ENCODE data around the gene TMEM120B.

GRCh38 chr12:121762269-121762668, 49.7 kb downstream of the TMEM120B start:
- TF ChIP-seq, protein P1, sequence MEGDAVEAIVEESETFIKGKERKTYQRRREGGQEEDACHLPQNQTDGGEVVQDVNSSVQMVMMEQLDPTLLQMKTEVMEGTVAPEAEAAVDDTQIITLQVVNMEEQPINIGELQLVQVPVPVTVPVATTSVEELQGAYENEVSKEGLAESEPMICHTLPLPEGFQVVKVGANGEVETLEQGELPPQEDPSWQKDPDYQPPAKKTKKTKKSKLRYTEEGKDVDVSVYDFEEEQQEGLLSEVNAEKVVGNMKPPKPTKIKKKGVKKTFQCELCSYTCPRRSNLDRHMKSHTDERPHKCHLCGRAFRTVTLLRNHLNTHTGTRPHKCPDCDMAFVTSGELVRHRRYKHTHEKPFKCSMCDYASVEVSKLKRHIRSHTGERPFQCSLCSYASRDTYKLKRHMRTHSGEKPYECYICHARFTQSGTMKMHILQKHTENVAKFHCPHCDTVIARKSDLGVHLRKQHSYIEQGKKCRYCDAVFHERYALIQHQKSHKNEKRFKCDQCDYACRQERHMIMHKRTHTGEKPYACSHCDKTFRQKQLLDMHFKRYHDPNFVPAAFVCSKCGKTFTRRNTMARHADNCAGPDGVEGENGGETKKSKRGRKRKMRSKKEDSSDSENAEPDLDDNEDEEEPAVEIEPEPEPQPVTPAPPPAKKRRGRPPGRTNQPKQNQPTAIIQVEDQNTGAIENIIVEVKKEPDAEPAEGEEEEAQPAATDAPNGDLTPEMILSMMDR (conservative IDR thresholded peaks at IDR 0.05; ENCODE audit: low read length), result no peak
- TF ChIP-seq EZH2phosphoT487 (IDR thresholded peaks at IDR 0.05; ENCODE audit: borderline replicate concordance, low read depth, low read length), result no peak

All from OCI-LY7 (cell line).